Left forelimb (tissue), 1 donor: ENCODE data around the gene ASAP3.

ENCODE experiments used
- DNase-seq: peaks from one replicate; pipeline ENCODE4 v3.0.0-alpha.2; 2018; ENCODE audit warnings: low spot score

Gene ASAP3

DNA sequence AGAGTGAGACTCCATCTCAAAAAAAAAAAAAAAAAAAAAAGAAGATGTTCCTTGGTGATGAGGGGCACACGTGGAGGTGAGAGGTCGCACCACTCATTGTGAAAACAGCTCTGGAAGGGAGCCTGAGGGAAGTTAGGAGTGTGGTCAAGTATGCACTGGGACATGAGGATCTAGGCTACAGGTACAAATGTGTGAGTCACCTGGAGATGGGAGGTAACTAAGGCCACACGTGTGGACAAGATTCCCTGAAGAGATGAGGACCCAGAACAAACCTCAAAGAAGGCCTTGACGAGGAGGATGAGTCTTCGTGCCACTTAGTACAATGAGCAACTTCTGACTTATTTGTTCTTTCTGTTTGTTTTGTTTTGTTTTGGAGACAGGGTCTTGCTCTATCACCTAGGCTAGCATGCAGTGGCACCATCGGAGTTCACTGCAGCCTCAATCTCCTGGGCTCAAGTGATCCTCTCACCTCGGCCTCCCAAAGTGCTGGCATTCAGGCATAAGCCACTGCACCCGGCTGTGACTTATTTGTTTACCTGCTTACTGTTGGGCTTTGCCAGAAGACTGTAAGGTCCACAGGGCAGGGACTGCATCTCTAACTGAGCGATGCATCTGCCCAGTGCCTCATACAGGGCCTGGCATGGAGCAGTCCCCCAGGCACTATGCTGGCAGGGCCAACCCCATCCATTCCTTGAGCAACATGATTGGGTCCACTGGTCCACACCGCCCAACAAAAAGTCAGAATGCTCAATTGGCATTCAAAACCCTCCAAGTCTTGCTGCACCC is 6.4 kb downstream of the ASAP3 start:
- no peak for DNase-seq

DNA sequence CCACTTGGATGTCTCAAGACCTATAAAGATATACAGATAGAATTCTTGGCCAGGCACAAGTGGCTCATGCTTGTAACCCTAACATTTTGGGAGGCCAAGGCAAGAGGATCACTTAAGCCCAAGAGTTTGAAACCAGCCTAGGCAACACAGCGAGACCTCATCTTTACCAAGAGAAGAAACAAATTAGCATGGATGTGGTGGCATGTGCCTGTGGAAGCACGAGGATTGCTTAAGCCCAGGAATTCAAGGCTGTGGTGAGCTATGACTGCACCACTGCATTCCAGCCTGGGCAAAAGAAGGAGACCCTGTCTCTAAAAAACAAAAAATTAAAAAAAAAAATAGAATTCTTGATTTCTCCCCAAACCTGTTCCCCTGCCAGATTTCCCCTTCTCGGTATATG is 8.3 kb downstream of the ASAP3 start:
- no peak for DNase-seq

DNA sequence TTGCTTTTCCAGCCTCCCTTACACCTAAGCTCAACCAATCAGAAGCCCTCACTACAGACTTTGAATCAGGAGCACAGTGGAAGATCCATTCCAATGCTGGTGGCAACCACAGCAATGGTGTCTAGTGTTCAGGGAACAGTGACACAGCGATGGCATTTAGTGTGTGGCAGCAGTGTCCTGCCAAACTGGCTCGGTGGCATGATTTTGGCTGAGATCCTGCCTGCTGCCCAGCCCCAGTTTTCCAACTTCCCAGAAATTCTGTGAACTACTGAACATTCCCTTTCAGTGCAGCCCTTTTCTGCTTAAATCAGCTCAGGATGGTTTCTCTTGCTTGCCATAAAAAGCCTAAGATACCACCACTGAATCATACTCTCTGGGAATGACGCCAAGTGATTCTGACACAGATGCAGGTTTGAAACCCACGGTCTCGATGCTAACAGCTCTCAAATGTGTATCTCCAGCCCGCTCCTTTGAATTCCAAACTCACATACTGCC is 8.8 kb downstream of the ASAP3 start:
- DNase-seq = no peak

DNA sequence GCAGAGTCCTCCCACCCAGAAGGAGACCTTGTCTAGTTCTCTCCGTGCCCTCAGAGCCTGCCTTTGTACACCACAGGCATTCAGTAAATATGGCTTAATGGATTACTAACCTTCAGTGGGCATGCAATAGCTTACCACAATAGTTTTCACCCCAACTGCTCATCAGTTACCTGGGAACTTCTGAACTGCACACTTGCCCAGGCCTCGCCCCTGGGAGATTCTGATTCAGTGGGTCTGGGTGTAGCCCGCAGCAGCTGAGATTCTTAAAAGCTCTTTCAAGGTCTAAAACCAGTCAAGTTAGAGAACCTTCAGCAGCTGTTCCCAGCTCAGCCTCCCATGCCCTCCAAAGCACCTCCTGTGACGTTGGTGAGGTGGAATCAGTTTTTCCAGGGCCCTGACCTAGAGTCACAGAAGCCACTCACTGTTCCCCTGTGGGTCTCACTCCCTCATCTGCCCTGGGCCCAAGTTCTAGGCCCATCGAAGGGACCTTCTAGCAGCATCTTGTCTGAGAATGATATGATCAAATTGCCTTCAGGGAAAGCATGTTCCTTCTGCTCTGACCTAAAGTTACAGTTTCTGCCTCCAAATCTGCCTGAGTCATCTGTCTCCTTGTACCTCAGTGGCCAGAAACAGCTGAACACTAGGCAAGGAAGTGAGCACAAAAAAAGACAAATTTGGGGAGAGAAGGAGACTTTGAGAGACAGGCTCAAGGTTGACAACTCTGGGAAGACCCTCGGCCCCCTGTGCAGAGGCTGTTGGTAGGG is 10.8 kb downstream of the ASAP3 start:
- DNase-seq = no peak

DNA sequence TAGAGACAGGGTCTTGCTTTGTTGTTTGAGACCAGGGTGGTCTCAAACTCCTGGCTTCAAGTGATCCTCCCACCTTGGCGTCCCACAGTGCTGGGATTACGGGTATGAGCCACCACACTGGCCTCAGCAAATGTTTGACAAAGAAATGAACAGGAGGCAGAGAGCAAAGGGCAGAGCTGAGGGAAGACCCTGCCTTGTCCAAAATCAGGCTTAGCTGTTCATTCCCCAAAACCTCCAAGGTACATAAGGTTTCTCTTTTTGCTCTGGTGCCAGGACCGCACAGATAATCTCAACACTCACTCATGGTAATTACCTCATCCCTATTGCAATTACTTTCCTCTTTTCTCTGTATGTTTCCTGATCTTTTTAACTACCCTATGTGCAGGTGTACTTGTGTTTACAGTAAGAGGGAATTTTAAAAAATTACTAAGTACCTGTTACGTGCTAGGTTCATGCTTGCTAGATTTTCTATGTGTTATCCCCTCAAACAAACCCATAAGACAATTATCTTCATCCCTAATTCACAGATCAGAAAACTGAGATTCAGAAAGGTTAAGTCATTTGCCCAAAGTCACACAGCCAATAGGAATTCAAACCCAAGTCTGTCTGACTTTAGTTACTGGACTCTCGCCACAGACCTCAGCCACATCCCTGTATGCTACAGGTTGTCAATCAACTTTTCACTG is 11.5 kb downstream of the ASAP3 start:
- DNase-seq = no peak

GRCh38 chr1:23471473-23472075 is 12.4 kb downstream of the ASAP3 start:
- no peak for DNase-seq

DNA sequence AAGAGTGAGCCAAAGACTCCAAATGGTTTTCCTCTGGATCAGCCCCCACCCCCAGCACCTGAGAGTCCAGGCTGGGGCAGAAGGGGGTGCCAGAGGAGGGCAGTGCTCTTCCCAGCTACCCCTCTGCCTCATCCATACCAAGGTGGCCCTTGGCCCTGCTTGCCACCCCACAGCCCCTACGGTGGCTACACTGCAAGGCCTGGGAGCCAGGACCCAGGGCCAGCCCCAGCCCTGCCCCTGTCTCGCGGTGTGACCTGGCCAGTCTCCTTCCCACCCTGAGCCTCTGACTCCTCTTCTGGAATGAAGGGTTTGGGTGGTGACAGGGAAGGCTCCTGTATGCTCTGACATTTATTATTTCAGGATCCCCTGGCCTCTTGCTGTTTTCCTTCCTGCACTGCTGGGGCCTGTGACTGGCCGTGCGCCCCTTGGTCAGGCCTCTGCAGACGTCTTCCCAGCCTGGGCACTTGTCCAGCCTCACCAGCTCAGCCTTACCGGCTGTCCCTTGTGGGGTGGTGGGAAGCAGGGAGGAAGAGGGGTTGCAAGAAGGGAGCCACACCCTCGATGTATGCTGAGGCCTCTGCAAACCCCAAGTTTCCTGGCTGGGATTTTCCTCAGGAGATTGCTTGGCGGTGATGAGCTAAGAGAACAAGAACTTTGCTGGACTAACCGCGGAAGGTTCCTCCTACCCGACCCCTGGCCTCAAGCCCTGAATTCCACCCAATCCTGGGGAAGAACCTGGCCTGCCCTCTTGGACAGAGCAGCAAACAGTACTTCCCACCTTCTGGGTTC is 13.5 kb downstream of the ASAP3 start:
- DNase-seq = peak; percentile 70

DNA sequence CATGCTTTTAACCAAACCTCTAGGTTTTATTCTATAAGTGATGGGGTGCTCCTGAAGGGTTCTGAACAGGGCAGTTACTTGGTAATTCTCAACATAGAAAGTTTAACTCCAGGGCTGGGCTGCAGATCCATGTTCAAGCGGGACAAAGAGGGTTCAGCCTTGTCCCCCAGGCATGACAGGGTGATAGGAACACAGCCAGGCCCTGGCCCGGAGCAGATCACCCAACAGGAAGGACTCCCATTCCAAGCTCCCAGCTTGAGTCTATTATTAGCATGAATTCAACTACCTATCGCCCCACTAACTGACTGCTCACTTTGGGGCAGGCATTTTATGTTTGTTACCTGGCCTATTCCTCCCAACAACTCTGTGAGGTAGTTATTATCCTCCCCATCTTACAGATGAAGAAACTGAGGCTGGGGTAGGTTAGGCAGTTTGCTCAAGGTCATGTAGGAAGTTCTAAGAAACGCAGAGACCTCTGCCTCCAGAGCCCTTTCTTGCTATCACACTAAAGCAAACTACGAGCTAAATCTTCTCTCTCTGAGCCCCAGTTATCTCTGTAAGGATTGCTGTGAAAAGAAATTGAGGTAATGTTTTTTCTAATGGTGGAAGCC is 14.5 kb downstream of the ASAP3 start:
- DNase-seq = no peak

DNA sequence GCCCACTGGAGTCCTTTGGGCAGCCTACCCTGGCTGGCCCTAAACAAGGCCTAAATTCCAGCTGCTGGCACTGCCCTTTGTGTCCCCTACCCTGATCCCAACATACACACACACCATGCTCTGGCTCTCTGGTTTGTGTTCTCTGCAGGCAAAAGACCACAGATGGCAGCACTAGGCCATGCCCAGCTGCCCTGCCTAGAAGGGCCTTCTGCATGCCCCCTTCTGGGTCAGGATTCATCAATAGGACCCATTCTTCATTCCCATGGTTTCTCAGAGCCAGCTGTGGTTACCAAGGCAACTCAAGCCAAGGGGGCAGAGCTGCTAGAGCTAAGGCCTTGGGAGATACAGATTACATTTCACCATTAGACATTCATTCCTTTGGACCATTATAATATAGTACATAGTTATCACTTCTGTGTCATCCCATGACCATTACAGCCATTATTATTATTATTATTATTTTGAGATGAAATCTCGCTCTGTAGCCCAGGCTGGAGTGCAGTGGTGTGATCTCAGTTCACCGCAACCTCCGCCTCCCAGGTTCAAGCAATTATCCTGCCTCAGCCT is 17.5 kb downstream of the ASAP3 start:
- DNase-seq = no peak

DNA sequence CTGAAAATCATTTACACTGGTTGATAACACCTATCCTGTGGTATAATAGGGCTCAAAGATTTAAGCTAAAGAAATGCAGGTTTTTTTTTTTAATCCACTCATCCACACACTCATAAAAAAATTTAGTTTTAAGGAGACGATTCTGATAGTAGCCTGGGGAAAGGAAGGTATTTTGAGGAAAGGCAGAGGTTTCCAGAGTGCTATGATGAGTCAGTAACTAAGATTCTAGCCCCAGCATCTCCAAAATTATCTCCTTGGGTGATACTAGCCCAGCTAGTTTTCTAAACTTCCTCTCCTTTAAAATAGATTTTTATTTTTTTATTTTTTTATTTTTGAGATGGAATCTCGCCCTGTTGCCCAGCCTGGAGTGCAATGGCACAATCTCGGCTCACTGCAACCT is 20.7 kb downstream of the ASAP3 start:
- DNase-seq = no peak

GRCh38 chr1:23462766-23463165 is 21.2 kb downstream of the ASAP3 start:
- DNase-seq = no peak

DNA sequence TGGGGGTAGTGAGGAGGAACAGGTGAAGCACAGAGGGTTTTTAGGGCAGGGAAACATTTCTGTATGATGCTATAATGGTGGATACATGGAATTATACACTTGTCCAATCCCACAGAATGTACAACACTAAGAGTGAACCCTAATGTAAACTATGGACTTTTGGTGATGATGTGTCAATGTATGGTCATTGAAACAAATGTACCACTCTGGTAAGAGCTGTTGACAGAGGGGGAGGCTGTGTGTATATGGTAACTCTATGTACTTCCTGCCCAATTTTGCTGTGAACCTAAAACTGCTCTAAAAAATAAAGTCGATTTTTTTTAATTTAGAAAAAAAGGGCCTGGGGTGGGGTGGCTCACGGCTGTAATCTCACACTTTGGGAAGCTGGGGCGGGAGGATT is 22.9 kb downstream of the ASAP3 start:
- no peak for DNase-seq

- no peak for DNase-seq
These were observed 23.5 kb downstream of the ASAP3 start for GRCh38 chr1:23460519-23460918.

GRCh38 chr1:23459338-23459757 is 24.6 kb downstream of the ASAP3 start:
- no peak for DNase-seq

GRCh38 chr1:23456226-23456625 is 27.8 kb downstream of the ASAP3 start:
- no peak for DNase-seq

DNA sequence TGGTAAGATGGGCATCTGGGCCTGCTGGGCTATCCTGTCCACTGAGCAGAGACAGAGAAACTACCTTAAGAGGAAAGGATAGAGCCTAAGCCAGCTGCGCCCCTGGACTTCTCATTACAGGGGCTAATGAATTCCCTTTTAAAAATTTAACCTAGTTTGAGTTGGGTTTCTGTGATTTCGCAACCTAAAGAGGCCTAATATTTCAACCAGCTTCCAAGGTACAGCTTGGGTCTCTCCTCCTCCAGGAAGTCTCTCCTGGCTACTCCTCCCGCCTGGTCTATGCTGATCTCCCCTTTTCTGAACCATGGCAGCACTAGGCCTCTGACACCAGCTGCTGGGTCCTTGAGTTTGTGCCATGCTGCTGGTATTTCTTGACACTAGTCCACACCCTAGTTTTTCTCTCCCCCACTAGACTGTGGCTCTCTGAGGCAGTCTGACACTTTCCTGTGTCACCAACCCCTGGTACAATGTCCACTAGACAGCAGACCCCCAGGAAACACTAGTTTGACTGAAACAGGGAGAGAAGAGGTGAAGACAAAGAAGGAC is 30.5 kb downstream of the ASAP3 start:
- DNase-seq = no peak

DNA sequence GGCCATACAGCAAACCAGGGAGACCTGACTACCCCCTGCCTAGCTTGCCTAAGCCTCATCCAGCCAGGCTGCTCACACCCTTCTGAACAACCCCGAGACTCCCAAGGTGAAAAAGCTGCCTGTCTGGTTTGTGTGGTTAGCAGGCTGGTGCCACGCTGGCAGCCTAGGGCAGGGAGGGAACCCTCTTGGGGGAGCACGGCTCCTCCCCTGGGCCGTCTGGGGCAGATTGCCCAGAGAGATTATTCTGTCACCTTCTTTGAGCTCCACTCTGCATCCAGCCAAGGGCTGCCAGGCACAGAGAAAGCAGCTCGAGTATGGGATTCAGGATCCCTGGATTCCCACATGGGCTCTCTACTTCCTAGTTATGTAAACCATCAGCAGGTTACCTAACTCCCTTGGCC is 32.0 kb downstream of the ASAP3 start:
- no peak for DNase-seq

DNA sequence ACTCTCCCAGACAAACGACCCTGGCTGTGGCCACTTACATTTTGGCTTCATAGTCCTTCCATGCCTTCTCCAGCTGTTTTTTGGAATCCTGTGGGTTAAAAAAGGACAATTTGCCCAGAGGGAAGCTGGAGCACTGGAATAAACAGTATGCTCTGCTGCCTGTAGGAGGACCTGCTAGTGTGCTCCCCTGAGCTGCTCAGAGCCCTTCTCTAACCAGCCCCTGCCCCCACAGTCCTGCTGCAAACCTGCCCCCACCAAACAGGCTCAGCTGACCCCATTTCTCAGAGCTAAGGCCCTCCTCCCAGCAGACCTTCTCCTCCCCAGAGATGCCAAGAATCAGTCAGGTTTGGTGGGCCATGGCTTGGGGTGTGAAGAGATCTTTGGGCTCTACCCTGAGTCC is 32.5 kb downstream of the ASAP3 start:
- no peak for DNase-seq

- DNase-seq = no peak
These were observed 33.1 kb downstream of the ASAP3 start for GRCh38 chr1:23450894-23451293.

GRCh38 chr1:23449958-23450357 is 34.0 kb downstream of the ASAP3 start:
- DNase-seq = no peak
